Measurements from ENCODE around the gene ATP1A2.

ATP1A2 gene

GRCh38 chr1:160159846-160160245, 44.3 kb downstream of the ATP1A2 start:
- no peak for TF ChIP-seq CTCF (IDR thresholded peaks at IDR 0.05; ENCODE audit: low read depth, low read length)

GRCh38 chr1:160161965-160162705, 46.6 kb downstream of the ATP1A2 start:
- TF ChIP-seq CTCF (IDR thresholded peaks at IDR 0.05; ENCODE audit: low read depth, low read length): peak; percentile 50
- no peak overlapping the region for H3K4me3 ChIP-seq (ENCODE audit: low read depth, low read length)

More at GRCh38 chr1:160159846-160160245, 44.3 kb downstream of the ATP1A2 start:
- no peak overlapping the region for H3K4me3 ChIP-seq (ENCODE audit: low read depth, low read length)

- no peak for TF ChIP-seq CTCF (IDR thresholded peaks at IDR 0.05; ENCODE audit: low read depth, low read length)
- no peak overlapping the region for H3K4me3 ChIP-seq (ENCODE audit: low read depth, low read length)
Measured at GRCh38 chr1:160162931-160163330, 47.4 kb downstream of the ATP1A2 start.

GRCh38 chr1:160163615-160164014, 48.1 kb downstream of the ATP1A2 start:
- 0 out of 2 replicates have a peak, but pooled peaks have one; percentile 4 for TF ChIP-seq CTCF (IDR thresholded peaks at IDR 0.05; ENCODE audit: low read depth, low read length)
- no peak overlapping the region for H3K4me3 ChIP-seq (ENCODE audit: low read depth, low read length)

GRCh38 chr1:160164121-160164520, 48.6 kb downstream of the ATP1A2 start:
- no peak overlapping the region for H3K4me3 ChIP-seq (ENCODE audit: low read depth, low read length)
- no peak for TF ChIP-seq CTCF (IDR thresholded peaks at IDR 0.05; ENCODE audit: low read depth, low read length)

GRCh38 chr1:160166166-160166868, 50.8 kb downstream of the ATP1A2 start:
- no peak overlapping the region for H3K4me3 ChIP-seq (ENCODE audit: low read depth, low read length)
- TF ChIP-seq CTCF (IDR thresholded peaks at IDR 0.05; ENCODE audit: low read depth, low read length): no peak

GRCh38 chr1:160167056-160167455, 51.5 kb downstream of the ATP1A2 start:
- no peak for TF ChIP-seq CTCF (IDR thresholded peaks at IDR 0.05; ENCODE audit: low read depth, low read length)
- H3K4me3 ChIP-seq (ENCODE audit: low read depth, low read length): no peak overlapping the region

Data from WI38 (cell line).